GM18868 (cell line): ENCODE data around the gene VWA8.
A peak's percentile ranks its signal among the peaks of the same experiment; 100 is the strongest.
"Not testable (repeated sequence)": the region's sequence is repeated elsewhere in the genome, so short reads cannot be mapped to it uniquely, and the experiment has no call there.

ENCODE experiments used
- ATAC-seq: cut with Tn5 transposase; IDR thresholded peaks from one replicate; pipeline ENCODE4 v1.9.1; 2021; ENCODE audit warnings: mild to moderate bottlenecking, moderate library complexity; ENCODE audit not compliant: unreplicated experiment

VWA8 gene

GRCh38 chr13:41969072-41969471 is 8.2 kb upstream of the VWA8 start:
- no peak for ATAC-seq

- no peak for ATAC-seq
Observed at GRCh38 chr13:41966671-41967070, 5.8 kb upstream of the VWA8 start.

- no peak for ATAC-seq
Observed at GRCh38 chr13:41962994-41963393, 2.1 kb upstream of the VWA8 start.

GRCh38 chr13:41961466-41961760 is 504 bp upstream of the VWA8 start:
- ATAC-seq: peak; percentile 3

- no peak for ATAC-seq
Observed at GRCh38 chr13:41960211-41960636, 685 bp downstream of the VWA8 start.

GRCh38 chr13:41956272-41956671 is 4.6 kb downstream of the VWA8 start:
- no peak for ATAC-seq

GRCh38 chr13:41955605-41956004 is 5.3 kb downstream of the VWA8 start:
- ATAC-seq: no peak

- no peak for ATAC-seq
Observed at GRCh38 chr13:41954226-41954625, 6.7 kb downstream of the VWA8 start.

- ATAC-seq: no peak
Observed at GRCh38 chr13:41952749-41953148, 8.2 kb downstream of the VWA8 start.

GRCh38 chr13:41949104-41949503 is 11.8 kb downstream of the VWA8 start:
- not testable (repeated sequence) for ATAC-seq

- no peak for ATAC-seq
Observed at GRCh38 chr13:41945926-41946325, 15.0 kb downstream of the VWA8 start.

GRCh38 chr13:41944635-41945397 is 16.1 kb downstream of the VWA8 start:
- ATAC-seq: no peak

GRCh38 chr13:41944229-41944628 is 16.7 kb downstream of the VWA8 start:
- ATAC-seq: no peak

- peak; percentile 49 for ATAC-seq
Observed at GRCh38 chr13:41942462-41943094, 18.3 kb downstream of the VWA8 start.

- ATAC-seq: no peak
Observed at GRCh38 chr13:41941174-41941573, 19.7 kb downstream of the VWA8 start.

GRCh38 chr13:41939398-41939797 is 21.5 kb downstream of the VWA8 start:
- ATAC-seq: no peak

GRCh38 chr13:41938918-41939317 is 22.0 kb downstream of the VWA8 start:
- ATAC-seq: no peak

GRCh38 chr13:41937388-41937787 is 23.5 kb downstream of the VWA8 start:
- ATAC-seq: no peak

GRCh38 chr13:41935501-41935900 is 25.4 kb downstream of the VWA8 start:
- ATAC-seq: no peak

- no peak for ATAC-seq
Observed at GRCh38 chr13:41934994-41935393, 25.9 kb downstream of the VWA8 start.

GRCh38 chr13:41934120-41934519 is 26.8 kb downstream of the VWA8 start:
- ATAC-seq: no peak

GRCh38 chr13:41931337-41931736 is 29.6 kb downstream of the VWA8 start:
- ATAC-seq: no peak

GRCh38 chr13:41930154-41930553 is 30.8 kb downstream of the VWA8 start:
- ATAC-seq: no peak
